Immature natural killer cell (primary cell): ENCODE measurements around the gene RFC2. TPM values are rescaled to one million over a fixed set of nuclear protein-coding genes. Genes with fewer than 3 reads are reported as not detected.
"Not testable (repeated sequence)": the region's sequence is repeated elsewhere in the genome, so short reads cannot be mapped to it uniquely, and the experiment has no call there.

Experiments used
- DNase-seq, 3 donors: peaks; one replicate each; pipeline ENCODE4 v3.0.0; 2022; ENCODE audit warnings: mixed read lengths in 1 of 3
- H3K27ac Mint-ChIP-seq, 6 donors: one replicate each; pipeline ENCODE4 v1.8.0; 2020; ENCODE audit warnings: mixed read lengths in 6 of 6, mild to moderate bottlenecking in 5 of 6, inconsistent platforms in 4 of 6, moderate library complexity in 3 of 6
- H3K27me3 Mint-ChIP-seq, 3 donors: one replicate each; pipeline ENCODE4 v1.8.0; 2020 to 2021; ENCODE audit warnings: low read depth in 3 of 3, mild to moderate bottlenecking in 3 of 3, mixed read lengths in 3 of 3, moderate library complexity in 3 of 3, inconsistent platforms in 1 of 3
- H3K36me3 Mint-ChIP-seq, 3 donors: one replicate each; pipeline ENCODE4 v1.8.0; 2020; ENCODE audit warnings: mixed read lengths in 3 of 3, inconsistent platforms in 2 of 3, mild to moderate bottlenecking in 2 of 3
- H3K4me1 Mint-ChIP-seq, 2 donors: one replicate each; pipeline ENCODE4 v1.8.0; 2020; ENCODE audit warnings: inconsistent platforms in 2 of 2, mild to moderate bottlenecking in 2 of 2, mixed read lengths in 2 of 2, moderate library complexity in 1 of 2
- H3K4me3 Mint-ChIP-seq, 5 donors: one replicate each; pipeline ENCODE4 v1.8.0; 2020; ENCODE audit warnings: mild to moderate bottlenecking in 5 of 5, mixed read lengths in 5 of 5, inconsistent platforms in 3 of 5, moderate library complexity in 3 of 5
- H3K9me3 Mint-ChIP-seq, 6 donors: one replicate each; pipeline ENCODE4 v1.8.0; 2020; ENCODE audit warnings: mild to moderate bottlenecking in 6 of 6, mixed read lengths in 6 of 6, inconsistent platforms in 4 of 6, moderate library complexity in 3 of 6
- polyA plus RNA-seq, 3 donors: library from polyadenylated mRNA; unstranded; fragments of 300-500 nt; fragmentation: Illumina TruSeq; gene quantifications; one replicate each; pipeline ENCODE4 v1.2.3, GENCODE V29; 2021

The RFC2 gene
- polyA plus RNA-seq, 3 donors from 2014 or later, result 48.1 to 79.5 (median 63.0) TPM

DNA sequence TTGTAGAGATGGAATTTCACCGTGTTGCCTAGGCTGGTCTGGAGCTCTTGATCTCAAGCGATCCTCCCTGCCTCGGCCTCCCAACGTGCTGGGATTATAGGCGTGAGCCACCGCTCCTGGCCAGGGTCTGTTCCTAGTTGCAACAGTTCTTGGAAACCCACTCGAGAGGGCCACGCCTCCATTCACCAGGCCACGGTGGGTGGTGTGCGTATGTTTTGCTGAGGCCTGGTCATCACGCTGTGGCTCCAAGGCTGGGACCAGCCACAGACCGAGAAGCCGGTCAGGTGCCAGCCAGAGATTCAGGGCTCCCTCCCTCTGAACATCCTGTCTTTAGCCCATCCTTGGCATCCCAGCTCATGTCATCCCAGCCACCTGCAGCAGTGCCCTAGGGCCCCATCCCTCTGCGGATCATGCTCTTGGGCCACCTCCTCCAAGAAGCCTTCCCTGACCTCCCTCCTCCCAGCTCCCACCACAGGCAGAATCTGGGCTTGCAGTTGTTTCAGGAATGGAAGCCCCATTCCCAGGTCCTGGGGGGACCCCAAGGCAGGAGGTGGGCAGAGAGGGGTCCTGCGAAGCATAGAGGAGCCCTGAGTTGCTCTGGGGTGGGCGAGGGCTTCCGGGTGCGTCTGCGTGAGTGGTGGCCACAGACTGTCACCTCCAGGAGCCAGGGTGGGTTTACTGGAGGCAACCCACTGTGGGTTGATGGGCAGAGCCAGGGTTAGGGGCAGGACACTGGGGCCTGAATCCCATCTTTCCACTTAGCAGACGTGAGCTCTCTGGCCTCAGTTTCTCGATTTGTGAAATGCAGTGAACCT lies 39.2 kb downstream of the RFC2 start:
- H3K4me1 Mint-ChIP-seq, result peaks cover 40 to 56% of the 10 kb centered on the region in 2 donors
- DNase-seq, result no peak
- peak overlapping the region in 2 of 5 donors; percentile 21 to 46 for H3K4me3 Mint-ChIP-seq
- H3K27me3 Mint-ChIP-seq, result peaks cover 6% of the 10 kb centered on the region in 3 donors
- peaks cover 4 to 9% (median 9%) of the 10 kb centered on the region in 3 donors for H3K36me3 Mint-ChIP-seq
- no peaks in the 10 kb centered on the region for H3K9me3 Mint-ChIP-seq
- H3K27ac Mint-ChIP-seq, result peak overlapping the region; percentile 60 to 94 (median 82)

- Mint-ChIP-seq H3K4me3 (peak overlapping the region; percentile 22 to 44 (median 32)), H3K4me1 (peaks cover 49 to 59% of the 10 kb centered on the region in 2 donors), H3K9me3 (no peaks in the 10 kb centered on the region), H3K27me3 (peaks cover 6 to 7% (median 6%) of the 10 kb centered on the region in 3 donors), H3K27ac (peak overlapping the region; percentile 78 to 97 (median 84)), H3K36me3 (peaks cover under 1 to 2% (median 2%) of the 10 kb centered on the region in 3 donors)
- no peak for DNase-seq
Observed at GRCh38 chr7:74212661-74213060, 41.5 kb downstream of the RFC2 start.

DNA sequence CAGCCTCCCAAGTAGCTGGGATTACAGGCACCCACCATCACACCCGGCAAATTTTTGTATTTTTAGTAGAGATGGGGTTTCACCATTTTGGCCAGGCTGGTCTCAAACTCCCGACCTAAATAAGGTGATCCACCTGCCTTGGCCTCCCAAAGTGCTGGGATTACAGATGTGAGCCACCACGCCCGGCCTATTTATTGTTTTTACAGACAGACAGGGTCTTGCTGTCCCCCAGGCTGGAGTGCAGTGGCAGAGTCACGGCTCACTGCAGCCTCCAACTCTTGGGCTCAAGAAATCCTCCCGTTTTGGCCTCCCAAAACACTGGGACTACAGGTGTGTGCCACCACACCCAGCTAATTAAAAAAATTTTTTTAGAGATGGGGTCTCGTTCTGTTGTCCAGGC lies 46.0 kb downstream of the RFC2 start:
- peaks cover 7 to 13% (median 9%) of the 10 kb centered on the region in 3 donors for H3K27me3 Mint-ChIP-seq
- not testable (repeated sequence) for DNase-seq, H3K36me3 Mint-ChIP-seq, H3K9me3 Mint-ChIP-seq
- H3K4me3 Mint-ChIP-seq, result peak overlapping the region in 3 of 5 donors; percentile 31 to 85 (median 82)
- peaks cover 46 to 55% of the 10 kb centered on the region in 2 donors for H3K4me1 Mint-ChIP-seq
- peak overlapping the region in 5 of 6 donors; percentile 95 to 97 (median 96) for H3K27ac Mint-ChIP-seq

DNA sequence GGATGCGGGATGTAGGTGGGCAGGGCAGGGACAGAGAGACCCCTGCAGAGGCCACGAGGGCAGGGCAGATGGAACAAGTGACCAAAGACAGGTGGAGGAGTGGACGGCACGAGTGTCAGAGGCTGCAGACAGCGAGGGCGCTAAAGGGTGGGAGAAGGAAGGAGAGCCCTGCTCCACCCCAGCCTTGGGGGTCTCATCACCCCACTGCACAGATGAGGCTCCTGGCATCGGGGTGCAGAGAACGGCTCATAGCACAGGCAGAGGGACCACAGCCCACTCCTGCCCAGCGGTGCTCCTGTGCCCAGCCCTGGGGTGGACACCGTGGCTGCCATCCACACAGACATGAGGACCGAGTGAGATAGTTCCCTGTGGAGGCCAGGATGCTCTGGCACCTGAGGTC lies 46.6 kb downstream of the RFC2 start:
- Mint-ChIP-seq H3K27ac (peak overlapping the region in 4 of 6 donors; percentile 72 to 91 (median 82)), H3K4me1 (peaks cover 50 to 58% of the 10 kb centered on the region in 2 donors), H3K36me3 (no peaks in the 10 kb centered on the region), H3K4me3 (peak overlapping the region; percentile 34 to 71 (median 56)), H3K9me3 (no peaks in the 10 kb centered on the region), H3K27me3 (peaks cover 7 to 18% (median 9%) of the 10 kb centered on the region in 3 donors)
- DNase-seq, result no peak

- no peaks in the 10 kb centered on the region for H3K9me3 Mint-ChIP-seq
- H3K27me3 Mint-ChIP-seq, result peaks cover 7 to 18% (median 8%) of the 10 kb centered on the region in 3 donors
- peak overlapping the region in 5 of 6 donors; percentile 70 to 84 (median 79) for H3K27ac Mint-ChIP-seq
- no peaks in the 10 kb centered on the region for H3K36me3 Mint-ChIP-seq
- DNase-seq, result peak; percentile 81 to 84 (median 82)
- peak overlapping the region; percentile 61 to 71 (median 69) for H3K4me3 Mint-ChIP-seq
- H3K4me1 Mint-ChIP-seq, result peaks cover 49 to 53% of the 10 kb centered on the region in 2 donors
Observed at GRCh38 chr7:74206589-74207120, 47.5 kb downstream of the RFC2 start.

GRCh38 chr7:74206052-74206451 lies 48.1 kb downstream of the RFC2 start:
- Mint-ChIP-seq H3K27ac (peak overlapping the region in 2 of 6 donors; percentile 53 to 79), H3K4me1 (peaks cover 49 to 50% of the 10 kb centered on the region in 2 donors)

GRCh38 chr7:74203956-74204618 lies 50.1 kb downstream of the RFC2 start:
- H3K27ac Mint-ChIP-seq, result peak overlapping the region in 2 of 6 donors; percentile 42 to 63
- peaks cover 43 to 46% of the 10 kb centered on the region in 2 donors for H3K4me1 Mint-ChIP-seq
- peaks cover 6 to 18% (median 7%) of the 10 kb centered on the region in 3 donors for H3K27me3 Mint-ChIP-seq
- H3K36me3 Mint-ChIP-seq, result no peaks in the 10 kb centered on the region
- H3K9me3 Mint-ChIP-seq, result no peaks in the 10 kb centered on the region
- no peak for DNase-seq
- peak overlapping the region in 2 of 5 donors; percentile 49 to 67 for H3K4me3 Mint-ChIP-seq

More at GRCh38 chr7:74206052-74206451, 48.1 kb downstream of the RFC2 start:
- not testable (repeated sequence) for DNase-seq, H3K9me3 Mint-ChIP-seq, H3K36me3 Mint-ChIP-seq
- Mint-ChIP-seq H3K4me3 (peak overlapping the region in 2 of 5 donors; percentile 23 to 61), H3K27me3 (peaks cover 7 to 18% (median 8%) of the 10 kb centered on the region in 3 donors)

DNA sequence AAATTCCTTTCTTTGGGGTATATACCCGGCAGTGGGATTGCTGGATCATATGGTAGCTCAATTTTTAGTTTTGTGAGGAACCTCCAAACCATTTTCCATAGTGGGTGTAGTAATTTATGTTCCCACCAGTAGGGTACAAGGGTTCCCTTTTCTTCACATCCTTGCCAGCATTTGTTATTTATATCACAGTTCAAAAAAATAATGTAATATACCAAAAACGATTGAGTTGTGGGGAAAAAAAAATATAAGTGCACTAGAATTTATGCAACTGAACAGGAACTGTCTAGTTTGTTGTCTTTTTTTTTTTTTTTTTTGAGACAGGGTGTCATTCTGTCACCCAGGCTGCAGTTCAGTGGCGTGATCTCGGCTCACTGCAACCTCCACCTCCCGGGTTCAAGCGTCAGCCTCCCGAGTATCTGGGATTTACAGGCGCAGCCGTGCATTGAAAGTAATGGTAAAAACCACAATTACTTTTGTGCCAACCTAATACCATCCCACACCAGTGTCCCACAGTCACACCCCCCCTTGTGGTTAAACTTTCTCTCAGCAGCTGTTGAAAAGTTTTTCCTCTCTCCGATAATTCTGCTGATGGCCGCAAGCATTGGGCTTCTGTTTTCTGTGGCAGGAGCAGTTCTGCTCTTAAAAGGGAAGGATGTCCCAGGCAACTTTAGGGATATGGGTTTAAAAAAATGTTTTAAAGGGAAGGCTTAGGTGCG lies 51.2 kb downstream of the RFC2 start:
- peak; percentile 44 to 57 (median 54) for DNase-seq
- peaks cover 36 to 39% of the 10 kb centered on the region in 2 donors for H3K4me1 Mint-ChIP-seq
- peaks cover 6 to 18% (median 6%) of the 10 kb centered on the region in 3 donors for H3K27me3 Mint-ChIP-seq
- no peaks in the 10 kb centered on the region for H3K36me3 Mint-ChIP-seq
- peak overlapping the region; percentile 29 to 68 (median 49) for H3K4me3 Mint-ChIP-seq
- H3K9me3 Mint-ChIP-seq, result no peaks in the 10 kb centered on the region
- peak overlapping the region in 4 of 6 donors; percentile 43 to 63 (median 56) for H3K27ac Mint-ChIP-seq

GRCh38 chr7:74199551-74200355 lies 54.4 kb downstream of the RFC2 start:
- H3K4me3 Mint-ChIP-seq, result no peak overlapping the region
- no peaks in the 10 kb centered on the region for H3K9me3 Mint-ChIP-seq
- peaks cover 45 to 54% of the 10 kb centered on the region in 2 donors for H3K4me1 Mint-ChIP-seq
- no peak for DNase-seq
- peaks cover 7 to 22% (median 12%) of the 10 kb centered on the region in 3 donors for H3K27me3 Mint-ChIP-seq
- H3K36me3 Mint-ChIP-seq, result peaks cover 0 to 6% (median 5%) of the 10 kb centered on the region in 3 donors
- H3K27ac Mint-ChIP-seq, result peak overlapping the region in 5 of 6 donors; percentile 31 to 74 (median 53)

DNA sequence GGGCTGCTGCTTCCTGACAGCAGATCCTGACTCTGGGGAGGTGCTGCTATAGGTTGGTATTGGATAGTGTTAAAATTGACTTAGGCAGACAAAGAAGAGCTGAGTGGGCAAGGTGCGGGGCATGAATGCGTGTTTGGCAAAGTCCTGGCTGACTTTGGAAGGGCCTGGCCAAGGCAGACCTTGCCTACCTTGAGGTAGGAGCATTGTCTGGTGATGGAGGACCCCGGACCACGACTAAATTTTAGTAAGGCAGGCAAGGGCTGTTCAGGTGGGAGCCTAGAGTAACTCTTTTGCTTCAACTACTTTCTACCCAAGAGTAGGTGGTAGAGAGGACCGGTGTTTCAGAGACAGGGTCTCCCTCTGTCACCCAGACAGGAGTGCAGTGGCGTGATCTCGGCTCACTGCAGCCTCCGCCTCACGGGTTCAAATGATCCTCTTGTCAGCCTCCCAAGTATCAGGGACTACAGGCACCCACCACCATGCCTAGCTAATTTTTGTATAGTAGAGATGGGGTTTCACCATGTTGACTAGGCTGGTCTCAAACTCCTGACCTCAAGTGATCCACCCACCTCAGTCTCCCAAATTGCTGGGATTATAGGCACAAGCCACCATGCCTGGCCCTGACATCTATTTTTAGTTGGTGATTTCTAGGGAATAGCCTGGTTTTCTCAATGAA lies 56.6 kb downstream of the RFC2 start:
- Mint-ChIP-seq H3K36me3 (peaks cover 0 to 14% (median 5%) of the 10 kb centered on the region in 3 donors), H3K27ac (peak overlapping the region; percentile 81 to 93 (median 86)), H3K4me3 (peak overlapping the region in 1 of 5 donors; percentile 31), H3K9me3 (no peaks in the 10 kb centered on the region), H3K27me3 (peaks cover 3 to 19% (median 13%) of the 10 kb centered on the region in 3 donors), H3K4me1 (peaks cover 42 to 60% of the 10 kb centered on the region in 2 donors)
- no peak for DNase-seq

DNA sequence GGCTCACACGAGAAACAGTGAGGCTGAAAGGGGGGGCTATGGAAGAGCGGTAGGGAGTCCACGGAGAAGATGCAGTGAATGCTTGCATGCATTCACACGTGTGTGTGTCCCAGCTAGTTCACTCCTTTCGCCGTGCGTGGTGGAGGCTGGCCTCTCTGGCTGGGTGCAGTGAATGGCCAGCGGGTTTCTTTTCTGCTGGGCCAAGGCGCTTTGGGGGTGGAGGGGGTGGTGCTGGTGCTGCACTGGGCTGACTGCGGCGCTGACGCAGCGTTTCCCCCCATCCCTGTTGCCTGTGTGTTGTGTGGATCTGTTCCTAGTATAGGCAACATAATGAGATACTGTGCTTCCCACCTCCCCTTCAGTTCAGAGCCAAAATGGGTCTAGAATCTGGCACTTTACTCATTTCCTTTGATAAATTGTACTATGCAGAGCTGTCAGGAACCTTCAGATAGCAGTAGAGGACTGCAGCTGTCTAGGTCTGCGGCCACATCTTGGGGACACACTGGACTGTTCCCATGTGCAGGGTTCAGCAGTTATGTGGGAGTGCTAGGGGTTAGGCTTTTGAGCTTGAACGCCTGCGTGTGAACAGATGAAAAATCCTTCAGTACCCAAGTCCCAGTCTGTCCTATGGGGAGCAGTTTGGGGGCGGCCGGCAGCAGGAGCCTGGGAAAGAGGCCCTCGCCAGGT lies 58.1 kb downstream of the RFC2 start:
- H3K9me3 Mint-ChIP-seq, DNase-seq: not testable (repeated sequence)
- peaks cover 3 to 17% (median 13%) of the 10 kb centered on the region in 3 donors for H3K27me3 Mint-ChIP-seq
- H3K36me3 Mint-ChIP-seq, result peaks cover 6 to 22% (median 9%) of the 10 kb centered on the region in 3 donors
- H3K4me1 Mint-ChIP-seq, result peaks cover 39 to 57% of the 10 kb centered on the region in 2 donors
- peak overlapping the region; percentile 49 to 85 (median 73) for H3K4me3 Mint-ChIP-seq
- H3K27ac Mint-ChIP-seq, result peak overlapping the region; percentile 88 to 94 (median 92)
